SK-N-SH (cell line): Measurements from ENCODE around the gene PLAU. TPM values are rescaled to one million over a fixed set of nuclear protein-coding genes. Genes with fewer than 3 reads are reported as not detected.

Source experiments
- CTCF ChIA-PET: fragments of 300-600, 350-600 bp; formaldehyde crosslinking; extraction: SDS; loops from one replicate; lab custom pipeline; 2021; lab: Yijun Ruan, JAX
- POLR2A ChIA-PET: fragments of 350-600 bp; sonication (Branson Sonifier 250); formaldehyde crosslinking; extraction: SDS; loops from one replicate; lab custom pipeline; 2020; ENCODE audit warnings: antibody characterized with exemption, inconsistent platforms; lab: Yijun Ruan, JAX
- DNase-seq: peaks from one replicate; pipeline ENCODE4 v3.0.0; 2012
- H2AFZ ChIP-seq: fragments of 200-600 bp; sonication (generic); 2 replicates; pipeline ENCODE4 v1.8.1; 2016; ENCODE audit warnings: antibody characterized with exemption, mild to moderate bottlenecking, low read depth
- H3F3A ChIP-seq: fragments of 200-600 bp; sonication (generic); replicated peaks from 2 replicates; pipeline ENCODE3; 2016; ENCODE audit warnings: antibody characterized with exemption, mild to moderate bottlenecking; ENCODE audit not compliant: insufficient read depth
- H3K27ac ChIP-seq, 2 experiments: fragments of 200-500 bp in 1 of 2; fragments of 200-600 bp in 1 of 2; sonication (Bioruptor generic) in 1 of 2; sonication (generic), shearing (Covaris generic) in 1 of 2; 2 replicates each; pipeline versions ENCODE4 v1.5.1 to v1.6.1; 2014 to 2016; ENCODE audit warnings: low read depth in 2 of 2, inconsistent platforms in 1 of 2, low read length in 1 of 2, mild to moderate bottlenecking in 1 of 2, mixed read lengths in 1 of 2
- H3K27me3 ChIP-seq: fragments of 200-600 bp; sonication (generic), shearing (Covaris generic); 2 replicates; pipeline ENCODE4 v1.6.1; 2016; ENCODE audit warnings: mixed run types; ENCODE audit not compliant: insufficient read depth
- H3K36me3 ChIP-seq, 2 experiments: fragments of 200-500 bp in 1 of 2; fragments of 200-600 bp in 1 of 2; sonication (Bioruptor generic) in 1 of 2; sonication (generic) in 1 of 2; replicated peaks in 1 of 2; 2 replicates each; pipeline versions ENCODE3 to v1.5.1; 2014 to 2016; ENCODE audit warnings: low read length in 1 of 2, mild to moderate bottlenecking in 1 of 2; ENCODE audit not compliant: insufficient read depth in 2 of 2, control insufficient read depth in 1 of 2
- H3K4me1 ChIP-seq, 2 experiments: fragments of 200-500 bp in 1 of 2; fragments of 200-600 bp in 1 of 2; sonication (Bioruptor generic) in 1 of 2; sonication (generic), shearing (Covaris generic) in 1 of 2; 2 replicates each; pipeline versions ENCODE4 v1.5.1 to v1.6.1; 2014 to 2016; ENCODE audit warnings: low read depth in 1 of 2, low read length in 1 of 2, mixed run types in 1 of 2; ENCODE audit not compliant: insufficient read depth in 2 of 2, control insufficient read depth in 1 of 2
- H3K4me2 ChIP-seq: fragments of 200-600 bp; sonication (generic), shearing (Covaris generic); 2 replicates; pipeline ENCODE4 v1.6.1; 2017; ENCODE audit warnings: mixed run types
- H3K4me3 ChIP-seq, 2 experiments: fragments of 200-500 bp in 1 of 2; fragments of 200-600 bp in 1 of 2; sonication (Bioruptor generic) in 1 of 2; sonication (generic), shearing (Covaris generic) in 1 of 2; 2 replicates each; pipeline versions ENCODE4 v1.5.1 to v1.8.1; 2014 to 2016; ENCODE audit warnings: low read depth in 2 of 2, inconsistent platforms in 1 of 2, low read length in 1 of 2, mild to moderate bottlenecking in 1 of 2, mixed read lengths in 1 of 2, moderate library complexity in 1 of 2
- H3K79me2 ChIP-seq: fragments of 200-600 bp; sonication (generic); 2 replicates; pipeline ENCODE4 v1.8.1; 2017; ENCODE audit warnings: mild to moderate bottlenecking; ENCODE audit not compliant: insufficient read depth
- H3K9ac ChIP-seq: fragments of 200-600 bp; sonication (generic); 2 replicates; pipeline ENCODE4 v1.6.1; 2017; ENCODE audit warnings: mixed run types
- H3K9me2 ChIP-seq: fragments of 200-600 bp; sonication (generic); 2 replicates; pipeline ENCODE4 v1.6.1; 2017; ENCODE audit warnings: mixed run types
- H3K9me3 ChIP-seq: fragments of 200-600 bp; sonication (generic); 2 replicates; pipeline ENCODE4 v1.6.1; 2017; ENCODE audit warnings: mixed run types, mild to moderate bottlenecking, moderate library complexity
- H4K20me1 ChIP-seq: fragments of 200-600 bp; sonication (generic); 2 replicates; pipeline ENCODE4 v1.6.1; 2017; ENCODE audit warnings: mild to moderate bottlenecking, mixed run types; ENCODE audit not compliant: insufficient read depth
- CHD2 ChIP-seq: fragments of 150-350 bp; IDR thresholded peaks from 2 replicates; pipeline ENCODE4 v1.6.1; 2018; ENCODE audit warnings: low read length; ENCODE audit not compliant: partially characterized antibody
- GABPA ChIP-seq: IDR thresholded peaks from 2 replicates; pipeline ENCODE4 v1.4.0; 2012; ENCODE audit warnings: low read depth, mild to moderate bottlenecking
- MEF2A ChIP-seq: IDR thresholded peaks from 2 replicates; pipeline ENCODE4 v1.4.0; 2012; ENCODE audit warnings: low read depth, borderline replicate concordance
- RAD21 ChIP-seq: IDR thresholded peaks from 2 replicates; pipeline ENCODE4 v1.6.1; 2012; ENCODE audit warnings: mild to moderate bottlenecking, low read length
- SIN3A ChIP-seq: IDR thresholded peaks from 2 replicates; pipeline ENCODE4 v1.6.1; 2012; ENCODE audit warnings: low read depth, mild to moderate bottlenecking, low read length, moderate library complexity, borderline replicate concordance
- SMC3 ChIP-seq: IDR thresholded peaks from 2 replicates; pipeline ENCODE4 v1.6.1; 2012; ENCODE audit warnings: low read depth, low read length, improper control_type of control experiment
- TAF1 ChIP-seq: IDR thresholded peaks from 2 replicates; pipeline ENCODE4 v1.6.1; 2012; ENCODE audit warnings: low read depth, mild to moderate bottlenecking, low read length, moderate library complexity, borderline replicate concordance
- YY1 ChIP-seq: IDR thresholded peaks from 2 replicates; pipeline ENCODE4 v1.4.0; 2012; ENCODE audit warnings: low read depth, mild to moderate bottlenecking
- WGBS: methylation state at CpG from one replicate; pipeline ENCODE4 v1.1.6; 2017; ENCODE audit warnings: low lambda C conversion rate; 5-methylcytosine and 5-hydroxymethylcytosine counted together
- polyA plus RNA-seq, 3 experiments: library from polyadenylated mRNA; depleted of rRNA; stranded (reverse); fragments of >200 nt; gene quantifications; 2 replicates each; pipeline ENCODE4 v1.2.3, GENCODE V29; 2012
- TF ChIP-seq, protein P1 (sequence below): IDR thresholded peaks from 2 replicates; pipeline ENCODE4; 2012
- TF ChIP-seq, protein P2 (sequence below): fragments of 200-600 bp; sonication (generic); IDR thresholded peaks from 2 replicates; pipeline ENCODE4 v1.6.1; 2017; ENCODE audit warnings: antibody characterized with exemption, mild to moderate bottlenecking, moderate library complexity
- TF ChIP-seq, protein P3 (sequence below): IDR thresholded peaks from 2 replicates; pipeline ENCODE4 v1.4.0; 2012; ENCODE audit warnings: low read depth, borderline replicate concordance

PLAU gene
- polyA plus RNA-seq, 1 of the 3 experiments (the other 2 are of a cell fraction), result 200 TPM

DNA sequence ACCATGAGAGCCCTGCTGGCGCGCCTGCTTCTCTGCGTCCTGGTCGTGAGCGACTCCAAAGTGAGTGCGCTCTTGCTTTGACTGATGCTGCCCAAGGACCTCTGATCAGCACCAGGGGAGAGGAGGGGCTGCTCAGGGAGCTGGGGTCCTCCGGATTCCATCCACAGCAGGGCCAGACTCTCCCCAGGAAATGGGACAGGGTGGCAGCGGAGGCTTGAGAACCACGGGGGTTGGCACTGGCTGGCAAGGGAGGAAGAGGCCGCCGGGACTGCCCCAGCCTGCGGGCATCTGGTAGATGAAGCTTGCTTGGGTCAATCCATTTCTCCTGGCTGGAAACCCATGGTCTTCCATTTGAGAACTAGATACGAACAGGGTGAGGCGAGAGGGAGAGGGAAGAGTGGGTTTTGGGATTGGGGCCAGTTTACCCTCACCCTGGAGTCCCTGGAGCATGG is 647 bp downstream of the PLAU start:
- Histone ChIP-seq H3K79me2 (peaks cover 8% of the 10 kb centered on the region), H3K4me1 (peaks cover 14 to 15% of the 10 kb centered on the region in 2 experiments; a peak in 2 of 4 replicates), H3K9ac (peak overlapping the region; percentile 65), H3K36me3 (peaks cover 4 to 22% of the 10 kb centered on the region in 2 experiments), H3K4me2 (peak overlapping the region; percentile 97), H3K9me3 (no peaks in the 10 kb centered on the region), H3K27ac (no peak overlapping the region), H3F3A (peaks cover 25% of the 10 kb centered on the region), H2AFZ (peak overlapping the region; percentile 87; the same call in 1 of the 2 replicates), H3K27me3 (no peaks in the 10 kb centered on the region), H3K9me2 (no peaks in the 10 kb centered on the region), H3K4me3 (peak overlapping the region; percentile 69 to 72), H4K20me1 (no peaks in the 10 kb centered on the region)
- TF ChIP-seq SIN3A, result no peak
- no peak for TF ChIP-seq YY1
- no peak for TF ChIP-seq CHD2
- TF ChIP-seq, protein P1, sequence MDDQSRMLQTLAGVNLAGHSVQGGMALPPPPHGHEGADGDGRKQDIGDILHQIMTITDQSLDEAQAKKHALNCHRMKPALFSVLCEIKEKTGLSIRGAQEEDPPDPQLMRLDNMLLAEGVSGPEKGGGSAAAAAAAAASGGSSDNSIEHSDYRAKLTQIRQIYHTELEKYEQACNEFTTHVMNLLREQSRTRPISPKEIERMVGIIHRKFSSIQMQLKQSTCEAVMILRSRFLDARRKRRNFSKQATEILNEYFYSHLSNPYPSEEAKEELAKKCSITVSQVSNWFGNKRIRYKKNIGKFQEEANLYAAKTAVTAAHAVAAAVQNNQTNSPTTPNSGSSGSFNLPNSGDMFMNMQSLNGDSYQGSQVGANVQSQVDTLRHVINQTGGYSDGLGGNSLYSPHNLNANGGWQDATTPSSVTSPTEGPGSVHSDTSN, result no peak
- TF ChIP-seq, protein P2, sequence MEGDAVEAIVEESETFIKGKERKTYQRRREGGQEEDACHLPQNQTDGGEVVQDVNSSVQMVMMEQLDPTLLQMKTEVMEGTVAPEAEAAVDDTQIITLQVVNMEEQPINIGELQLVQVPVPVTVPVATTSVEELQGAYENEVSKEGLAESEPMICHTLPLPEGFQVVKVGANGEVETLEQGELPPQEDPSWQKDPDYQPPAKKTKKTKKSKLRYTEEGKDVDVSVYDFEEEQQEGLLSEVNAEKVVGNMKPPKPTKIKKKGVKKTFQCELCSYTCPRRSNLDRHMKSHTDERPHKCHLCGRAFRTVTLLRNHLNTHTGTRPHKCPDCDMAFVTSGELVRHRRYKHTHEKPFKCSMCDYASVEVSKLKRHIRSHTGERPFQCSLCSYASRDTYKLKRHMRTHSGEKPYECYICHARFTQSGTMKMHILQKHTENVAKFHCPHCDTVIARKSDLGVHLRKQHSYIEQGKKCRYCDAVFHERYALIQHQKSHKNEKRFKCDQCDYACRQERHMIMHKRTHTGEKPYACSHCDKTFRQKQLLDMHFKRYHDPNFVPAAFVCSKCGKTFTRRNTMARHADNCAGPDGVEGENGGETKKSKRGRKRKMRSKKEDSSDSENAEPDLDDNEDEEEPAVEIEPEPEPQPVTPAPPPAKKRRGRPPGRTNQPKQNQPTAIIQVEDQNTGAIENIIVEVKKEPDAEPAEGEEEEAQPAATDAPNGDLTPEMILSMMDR, result peak; percentile 10; the same call in 1 of the 2 replicates
- TF ChIP-seq GABPA, result 0 out of 2 replicates have a peak, but pooled peaks have one; percentile 7
- TF ChIP-seq RAD21, result no peak
- TF ChIP-seq, protein P3, sequence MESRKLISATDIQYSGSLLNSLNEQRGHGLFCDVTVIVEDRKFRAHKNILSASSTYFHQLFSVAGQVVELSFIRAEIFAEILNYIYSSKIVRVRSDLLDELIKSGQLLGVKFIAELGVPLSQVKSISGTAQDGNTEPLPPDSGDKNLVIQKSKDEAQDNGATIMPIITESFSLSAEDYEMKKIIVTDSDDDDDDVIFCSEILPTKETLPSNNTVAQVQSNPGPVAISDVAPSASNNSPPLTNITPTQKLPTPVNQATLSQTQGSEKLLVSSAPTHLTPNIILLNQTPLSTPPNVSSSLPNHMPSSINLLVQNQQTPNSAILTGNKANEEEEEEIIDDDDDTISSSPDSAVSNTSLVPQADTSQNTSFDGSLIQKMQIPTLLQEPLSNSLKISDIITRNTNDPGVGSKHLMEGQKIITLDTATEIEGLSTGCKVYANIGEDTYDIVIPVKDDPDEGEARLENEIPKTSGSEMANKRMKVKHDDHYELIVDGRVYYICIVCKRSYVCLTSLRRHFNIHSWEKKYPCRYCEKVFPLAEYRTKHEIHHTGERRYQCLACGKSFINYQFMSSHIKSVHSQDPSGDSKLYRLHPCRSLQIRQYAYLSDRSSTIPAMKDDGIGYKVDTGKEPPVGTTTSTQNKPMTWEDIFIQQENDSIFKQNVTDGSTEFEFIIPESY, result no peak
- TF ChIP-seq MEF2A, result no peak
- no peak for TF ChIP-seq TAF1
- ChIA-PET CTCF (interaction anchor here (1.1 to 3.6 kb wide), 5 partner anchors 21 to 32 kb away, joined by 3 to 14 read pairs (median 8); no protein-coding TSS in a partner anchor), POLR2A (no interaction called here)
- no peak for DNase-seq
- WGBS, result 30% methylated on average over 7 of the region's 14 CpGs

DNA sequence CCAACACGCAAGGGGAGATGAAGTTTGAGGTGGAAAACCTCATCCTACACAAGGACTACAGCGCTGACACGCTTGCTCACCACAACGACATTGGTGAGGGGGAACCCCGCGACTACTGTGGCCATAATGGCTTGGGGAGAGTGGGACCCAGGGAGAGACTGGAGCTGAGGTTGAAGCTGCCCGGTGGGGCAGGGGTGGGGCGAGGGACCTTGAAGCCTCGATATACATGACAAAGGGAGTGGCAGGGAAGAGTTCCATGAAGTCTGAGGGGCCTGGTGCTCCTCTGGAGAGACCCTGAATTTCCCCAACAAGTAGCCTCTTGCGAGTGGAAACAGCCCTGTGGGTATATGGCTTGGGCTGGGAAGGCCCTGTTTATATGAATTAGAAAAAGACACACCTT is 3.1 kb downstream of the PLAU start:
- peaks cover 13% of the 10 kb centered on the region for H3F3A ChIP-seq
- H3K4me3 ChIP-seq, result no peak overlapping the region; a peak in 1 of 4 replicates
- H3K4me2 ChIP-seq, result no peak overlapping the region
- H3K36me3 ChIP-seq, result peaks cover 4 to 26% of the 10 kb centered on the region in 2 experiments
- no peaks in the 10 kb centered on the region for H3K9me2 ChIP-seq
- no peaks in the 10 kb centered on the region for H4K20me1 ChIP-seq
- no peak overlapping the region for H2AFZ ChIP-seq
- WGBS, result 97% methylated on average over 10 of the region's 10 CpGs
- H3K79me2 ChIP-seq, result peaks cover 8% of the 10 kb centered on the region
- H3K27me3 ChIP-seq, result no peaks in the 10 kb centered on the region
- H3K9ac ChIP-seq, result no peak overlapping the region
- H3K27ac ChIP-seq, result no peak overlapping the region
- DNase-seq, result no peak
- H3K9me3 ChIP-seq, result no peaks in the 10 kb centered on the region
- POLR2A ChIA-PET, result no interaction called here
- CTCF ChIA-PET, result interaction anchor here (1.2 to 3.1 kb wide), 2 partner anchors 15 to 26 kb away, joined by 3 to 19 read pairs; no protein-coding TSS in a partner anchor
- TF ChIP-seq SMC3, result no peak
- TF ChIP-seq, all 33 proteins: peak for 0
- H3K4me1 ChIP-seq, result peaks cover 6 to 12% of the 10 kb centered on the region in 2 experiments; a peak in 1 of 4 replicates
